Testis (tissue), 2 donors: ENCODE results near the gene MYO1D.

Experiments
- CTCF ChIP-seq, 3 experiments: fragments of 450-650 bp in 2 of 3; fragments of 200-600 bp in 1 of 3; sonication (generic) in 1 of 3; IDR thresholded peaks; one replicate each; pipeline ENCODE4 v1.5.1; 2016 to 2019; ENCODE audit warnings: antibody characterized with exemption in 3 of 3, mild to moderate bottlenecking in 2 of 3, moderate library complexity in 1 of 3
- POLR2A ChIP-seq: fragments of 450-650 bp; IDR thresholded peaks from one replicate; pipeline ENCODE4 v1.6.1; 2017; ENCODE audit warnings: antibody characterized with exemption, mild to moderate bottlenecking, moderate library complexity

GRCh38 chr17:32882029-32882428 lies 5.1 kb upstream of the MYO1D start:
- TF ChIP-seq CTCF (IDR thresholded peaks at IDR 0.05) (no peak), POLR2A (no peak)
